Forelimb muscle (tissue), 1 donor: Measurements from ENCODE around the gene NUP98. TPM values are rescaled to one million over a fixed set of nuclear protein-coding genes. Genes with fewer than 3 reads are reported as not detected.

ENCODE experiments used
- DNase-seq: peaks from one replicate; pipeline ENCODE4 v3.0.0-alpha.2; 2013; ENCODE audit warnings: low read depth
- polyA plus RNA-seq: library from polyadenylated mRNA; unstranded; fragments of 120-200 nt; gene quantifications from one replicate; pipeline ENCODE4 v1.2.1, GENCODE V29; 2013; ENCODE audit not compliant: insufficient read length

Gene NUP98
- polyA plus RNA-seq, result 36.8 TPM

DNA sequence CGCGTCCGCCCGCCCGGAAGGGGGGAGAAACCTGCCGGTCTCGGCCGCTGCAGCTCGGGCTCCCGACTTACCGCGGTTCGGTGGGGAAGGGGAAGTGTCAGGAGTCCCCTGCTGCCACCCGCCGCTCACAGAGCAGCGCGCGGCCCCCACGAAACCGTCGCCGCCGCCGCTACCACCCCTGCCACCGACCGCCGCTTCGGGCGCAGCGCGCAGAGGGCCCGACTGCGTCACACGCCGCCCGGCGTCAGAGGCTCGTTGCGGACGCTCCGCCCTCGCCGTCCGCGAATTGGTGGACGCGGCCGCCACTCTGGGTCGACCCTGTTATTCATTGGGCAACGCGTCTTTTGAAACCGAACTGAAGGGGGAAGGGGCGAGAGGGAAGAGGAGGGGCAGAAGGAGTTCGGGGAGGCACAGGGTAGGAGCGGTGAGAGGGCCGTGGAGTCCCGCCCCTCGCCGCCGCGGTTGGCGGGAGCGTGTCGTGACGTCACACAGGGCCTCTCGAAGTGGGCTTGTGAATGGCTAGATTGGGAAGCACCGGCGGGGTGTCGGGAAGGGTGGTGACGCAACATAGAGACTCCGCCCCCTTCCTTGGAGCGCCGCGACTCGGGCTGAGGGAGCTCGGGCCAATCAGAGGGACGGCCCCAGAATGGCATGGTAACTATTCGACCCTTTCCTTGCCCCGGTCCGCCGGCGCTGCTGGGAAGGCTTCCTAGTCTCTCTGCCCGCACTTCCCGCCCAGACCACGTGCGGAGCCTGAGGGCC, at the start of gene NUP98:
NUP98 (minus strand) TSS at position 226 of the 762 bp plus-strand sequence. CDS start 15,437 bp downstream, outside the sequence.
- peak; percentile 98 for DNase-seq

DNA sequence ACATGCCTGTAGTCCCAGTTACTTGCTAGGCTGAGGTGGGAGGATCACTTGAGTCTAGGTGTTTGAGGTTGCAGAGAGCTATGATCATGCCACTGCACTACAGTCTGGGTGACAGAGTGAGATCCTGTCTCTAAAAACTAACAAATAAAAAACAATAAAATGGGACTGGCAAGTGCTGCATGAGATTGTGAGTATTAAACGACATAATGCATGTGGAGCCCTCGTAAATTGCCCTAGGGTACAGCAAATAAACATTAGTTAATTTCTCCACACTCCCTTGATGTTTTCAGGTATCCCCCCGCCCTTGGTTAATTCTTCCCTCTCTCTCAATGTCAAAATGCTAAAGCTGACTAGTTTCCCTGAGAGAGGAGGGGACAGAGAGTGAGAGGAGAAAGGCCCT, 48.3 kb upstream of the NUP98 start:
- DNase-seq, result no peak

DNA sequence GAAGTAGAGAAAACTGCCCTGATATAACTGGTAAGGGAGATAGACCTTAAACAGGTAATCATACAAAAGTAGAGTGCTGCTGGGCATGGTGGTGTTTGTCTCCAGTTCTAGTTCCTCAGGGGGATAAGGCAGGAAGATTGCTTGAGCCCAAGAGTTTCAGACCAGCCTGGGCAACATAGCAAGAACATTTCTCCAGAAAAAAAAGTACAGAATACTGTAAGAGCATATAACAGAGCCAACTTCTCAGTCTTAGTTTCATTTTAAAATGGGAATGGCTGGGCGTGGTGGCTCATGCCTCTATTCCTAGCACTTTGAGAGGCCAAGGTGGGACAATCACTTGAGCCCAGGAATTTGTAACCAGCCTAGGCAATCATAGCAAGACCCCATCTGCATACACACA, 47.9 kb upstream of the NUP98 start:
- no peak for DNase-seq

DNA sequence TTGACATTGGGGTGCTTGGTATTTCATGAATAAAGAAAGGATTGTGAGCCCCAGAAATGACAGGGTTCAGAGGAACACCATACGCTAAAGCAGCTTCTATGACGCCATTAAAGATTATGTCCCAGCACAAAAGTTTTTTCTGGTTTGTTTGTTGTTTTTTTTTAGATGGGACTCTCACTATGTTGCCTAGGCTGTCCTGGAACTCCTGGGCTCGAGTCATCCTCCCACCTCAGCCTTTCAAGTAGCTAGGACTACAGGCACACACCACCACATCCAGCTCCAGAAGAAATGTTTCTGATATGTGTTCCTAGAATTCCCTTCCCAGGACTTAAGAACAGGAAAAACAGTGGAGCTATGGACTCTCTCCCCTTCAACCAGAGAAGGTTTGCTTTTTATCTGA, 46.0 kb upstream of the NUP98 start:
- DNase-seq, result no peak

DNA sequence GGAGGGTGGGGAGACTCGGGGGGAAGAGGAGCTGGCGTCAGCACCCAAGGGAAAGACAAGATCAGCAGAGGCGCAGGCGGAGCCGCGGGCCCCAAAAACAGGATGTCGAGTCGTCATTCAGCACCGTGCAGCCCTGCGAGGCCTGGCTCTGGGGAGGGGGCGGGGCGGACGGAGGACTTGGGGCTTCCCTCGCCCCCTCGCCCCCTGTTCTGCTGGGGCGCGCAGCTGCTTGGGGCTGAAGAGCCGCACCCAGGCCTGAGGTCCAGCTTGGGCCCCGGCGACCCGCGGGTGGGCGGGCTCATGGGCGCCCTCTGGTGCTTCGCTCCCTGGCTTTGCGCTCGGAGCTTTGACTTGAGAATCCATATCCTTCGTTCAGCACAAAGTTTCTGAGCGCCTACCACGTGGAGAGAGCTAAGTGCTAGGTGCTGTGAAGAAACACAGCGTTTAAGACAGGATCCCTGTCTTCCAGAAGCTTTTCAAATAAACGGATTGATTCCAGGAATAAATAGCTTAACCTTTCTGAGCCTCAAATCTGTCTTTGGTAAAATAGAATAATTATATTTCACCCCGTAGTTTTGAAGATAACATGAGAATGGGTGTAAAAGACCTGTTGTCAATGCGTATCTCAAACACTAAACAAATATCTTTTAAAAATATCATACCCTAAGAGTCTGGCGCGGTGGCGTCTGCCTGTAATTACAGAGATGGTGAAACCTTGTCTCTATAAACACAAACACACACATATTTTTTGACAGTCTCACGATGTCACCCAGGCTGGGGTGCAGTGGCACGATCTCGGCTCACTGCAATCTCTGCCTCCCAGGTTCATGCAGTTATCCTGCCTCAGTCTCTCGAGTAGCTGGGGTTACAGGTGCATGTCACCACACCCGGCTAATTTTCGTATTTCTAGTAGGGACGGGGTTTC, 44.3 kb upstream of the NUP98 start:
- peak; percentile 49 for DNase-seq

DNA sequence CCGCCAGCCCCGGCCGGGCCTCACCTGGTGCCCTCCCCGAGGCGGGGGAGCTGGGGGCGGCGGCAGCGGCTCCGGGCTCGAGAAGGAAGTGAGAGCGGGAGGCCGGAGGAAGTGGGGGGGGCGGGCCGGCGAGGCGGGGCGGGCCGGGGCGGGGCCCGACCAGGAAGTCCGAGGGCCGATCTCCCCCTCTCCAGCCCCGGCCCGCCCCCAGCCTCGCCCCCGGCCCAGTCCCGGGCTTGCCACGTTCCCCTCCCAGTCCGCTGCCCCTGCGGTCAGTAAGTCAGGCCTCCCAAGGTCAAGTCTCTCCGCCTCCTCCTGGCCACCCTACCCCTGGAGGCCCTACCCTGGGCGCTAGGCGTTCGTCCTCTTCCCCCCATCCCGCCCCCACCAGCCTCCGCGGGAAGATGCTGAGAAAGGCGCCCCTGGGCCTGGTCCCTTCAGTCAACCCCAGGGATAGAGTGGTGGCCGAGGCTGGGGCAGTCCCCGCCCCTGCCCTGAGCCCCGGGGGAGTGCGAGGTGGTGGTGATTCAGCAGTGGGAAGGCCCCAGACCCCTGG, 43.6 kb upstream of the NUP98 start, which contains the start of gene RHOG:
RHOG (minus strand) TSS at position 90 of the 556 bp plus-strand sequence. CDS start 12,821 bp downstream, outside the sequence.
- no peak for DNase-seq

DNA sequence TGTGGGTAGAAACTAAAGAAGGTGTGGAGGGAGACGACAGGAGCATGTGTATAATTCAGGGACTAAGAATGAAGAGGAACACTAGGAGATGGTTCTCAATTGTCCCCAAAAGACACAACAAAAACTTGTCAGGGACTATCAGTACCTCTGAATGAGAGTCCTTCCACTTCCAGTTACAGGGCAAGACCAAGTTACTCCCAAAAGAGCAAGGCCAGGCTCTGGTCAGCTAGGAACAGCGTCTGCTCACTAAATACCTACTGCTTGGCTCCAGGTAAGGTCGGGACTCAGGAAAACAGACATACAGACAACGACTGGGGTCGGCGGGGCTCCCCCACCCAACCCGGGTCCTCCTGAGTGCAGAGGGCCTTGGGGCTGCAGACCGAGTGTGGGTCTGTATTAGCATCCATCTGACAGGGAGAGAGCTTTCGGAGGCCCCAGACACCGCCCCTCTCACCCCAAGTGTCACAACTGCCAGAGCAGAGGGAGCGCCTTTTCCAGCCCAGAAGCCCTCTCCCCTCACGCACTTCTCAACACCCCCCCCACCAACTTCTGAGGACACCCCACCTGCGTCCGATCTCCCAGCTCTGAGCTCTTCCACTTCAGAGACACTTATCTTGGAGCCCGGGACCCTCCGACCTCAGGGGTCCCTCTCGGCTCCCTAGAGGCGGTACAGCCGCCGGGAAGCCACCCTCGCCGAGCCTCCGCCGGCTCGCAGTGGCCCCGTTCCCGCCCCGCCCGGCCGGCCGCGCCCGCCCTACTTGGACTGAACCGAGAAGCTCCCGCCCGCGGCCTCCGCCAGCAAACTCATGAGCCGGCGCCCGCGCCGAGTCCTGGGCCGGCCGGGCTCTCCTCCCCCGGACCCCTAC, 42.9 kb upstream of the NUP98 start:
- no peak for DNase-seq

DNA sequence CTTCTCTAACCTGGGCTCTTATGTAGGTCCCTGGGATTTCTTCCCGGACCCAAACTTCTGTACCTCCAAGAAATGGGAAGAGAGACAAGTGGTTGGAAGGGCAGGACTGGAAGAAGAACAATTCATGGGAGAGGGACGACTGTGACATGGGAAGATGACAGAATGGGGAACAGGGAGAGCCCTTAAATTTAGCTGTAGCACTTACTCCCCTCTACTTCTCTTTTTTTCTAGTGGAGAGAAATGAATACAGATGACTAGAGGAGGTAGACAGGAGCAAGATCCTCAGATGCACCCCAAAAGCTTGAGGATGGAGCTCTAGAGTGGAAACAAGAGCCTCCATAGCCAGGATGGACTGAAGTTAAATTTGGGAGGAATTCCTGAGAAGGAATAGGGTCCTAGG, 41.1 kb upstream of the NUP98 start:
- no peak for DNase-seq

DNA sequence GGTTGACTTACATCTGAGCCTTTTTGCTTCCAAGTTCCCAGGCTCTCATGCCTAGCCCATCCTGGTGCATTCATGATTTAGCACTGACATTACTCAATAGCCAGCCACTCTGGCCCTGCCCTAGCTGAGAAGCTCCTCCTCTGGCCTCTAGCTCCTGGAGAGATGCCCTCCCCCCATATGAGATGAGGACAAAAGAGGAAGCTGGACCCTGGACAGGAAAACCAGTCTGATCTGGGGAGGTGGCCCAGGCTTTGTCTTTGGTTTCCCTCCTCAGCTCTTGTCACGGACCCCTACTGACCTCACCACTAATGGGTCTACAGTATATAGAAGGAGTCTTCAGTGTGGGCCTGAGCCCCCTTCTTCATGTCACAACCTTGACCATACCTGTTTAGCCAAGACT, 40.4 kb upstream of the NUP98 start:
- DNase-seq, result no peak

DNA sequence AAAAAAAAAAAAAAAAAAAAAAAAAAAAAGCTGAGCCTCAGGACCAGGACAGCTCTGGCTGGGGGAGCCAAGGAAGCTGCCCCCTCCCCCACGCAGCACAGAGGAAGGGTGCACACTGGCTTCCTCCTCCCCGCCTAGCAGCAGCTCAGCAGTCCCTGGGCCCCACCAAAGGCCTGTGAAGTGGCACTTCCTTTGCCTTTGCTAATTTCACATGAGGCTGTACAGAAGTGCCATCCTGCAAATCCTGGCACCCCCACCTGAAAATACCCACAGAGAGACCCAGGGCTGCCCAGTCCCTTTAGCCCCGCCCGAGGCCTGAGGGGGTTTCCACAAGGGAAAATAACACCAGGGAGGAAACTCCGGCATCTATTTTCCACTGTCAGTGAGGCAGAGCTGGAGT, 39.5 kb upstream of the NUP98 start:
- no peak for DNase-seq

DNA sequence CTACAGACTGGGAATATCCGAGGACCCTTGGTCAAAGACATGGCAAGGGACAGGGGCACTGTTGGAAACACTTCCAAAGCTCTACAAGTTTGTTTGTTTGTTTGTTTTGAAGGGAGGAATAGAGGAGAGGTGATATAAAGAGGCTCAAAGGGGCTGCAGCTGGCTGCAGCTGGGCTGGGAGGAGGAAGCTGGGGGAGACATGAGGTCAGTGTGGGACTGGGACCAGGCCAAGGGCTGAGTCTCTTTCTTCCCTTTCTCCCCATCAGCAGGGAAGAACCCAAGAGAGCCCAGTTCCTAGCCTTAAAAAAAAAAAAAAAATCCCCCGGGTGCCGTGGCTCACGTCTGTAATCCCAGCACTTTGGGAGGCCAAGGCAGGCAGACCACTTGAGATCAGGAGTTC, 38.4 kb upstream of the NUP98 start:
- DNase-seq, result no peak

DNA sequence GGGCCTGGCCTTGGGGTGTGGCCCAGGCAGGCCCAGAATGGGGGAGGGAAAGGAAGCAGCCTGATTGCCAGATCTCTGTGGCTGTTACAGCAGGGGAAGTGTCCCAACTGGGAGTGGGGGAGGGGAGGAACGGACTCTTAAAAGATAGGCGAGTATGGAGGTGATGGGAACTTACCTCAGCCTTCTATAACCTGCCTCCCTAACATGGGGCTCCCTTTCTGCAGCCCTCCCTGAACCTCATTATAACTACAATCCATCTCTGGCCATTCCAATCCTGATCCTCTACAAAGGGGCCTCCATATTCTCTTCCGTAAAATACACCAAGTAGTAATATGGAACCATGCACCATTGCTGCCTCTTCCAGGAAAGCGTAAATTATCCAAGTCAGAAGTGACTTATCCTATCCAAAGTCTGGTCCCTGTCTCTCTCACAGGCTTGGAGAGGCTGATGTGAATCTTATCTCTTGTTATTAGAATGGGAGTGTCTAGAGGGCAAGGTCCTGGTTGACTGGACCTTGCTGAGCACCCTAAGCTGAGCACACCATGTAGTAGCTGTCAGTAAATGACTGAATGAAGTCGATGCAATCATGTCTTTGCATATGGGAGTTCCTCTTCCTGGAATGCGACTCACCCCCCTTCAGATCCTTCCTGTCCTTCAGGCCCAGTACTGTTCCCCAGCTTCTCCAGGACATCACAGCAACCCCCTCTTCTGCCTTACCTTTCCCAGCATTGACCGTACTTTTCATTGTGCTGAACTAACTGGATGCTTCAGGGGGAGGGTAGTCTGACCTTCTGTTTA, 37.5 kb upstream of the NUP98 start:
- no peak for DNase-seq

DNA sequence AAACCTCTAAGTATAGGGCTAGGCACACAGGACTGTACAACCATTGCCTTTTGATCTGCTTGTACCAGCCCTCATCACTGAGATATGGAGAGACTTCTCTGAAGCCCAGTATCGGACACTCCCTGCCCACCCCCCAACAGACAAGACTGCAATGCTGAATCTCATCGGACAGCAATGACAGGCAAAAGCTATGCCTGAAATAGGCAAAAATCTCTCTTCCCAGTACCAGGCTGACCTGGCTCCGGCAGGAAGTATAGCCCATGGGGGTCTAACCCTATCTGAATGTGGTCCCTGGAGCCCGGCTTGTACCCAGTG, 37.0 kb upstream of the NUP98 start:
- DNase-seq, result no peak

DNA sequence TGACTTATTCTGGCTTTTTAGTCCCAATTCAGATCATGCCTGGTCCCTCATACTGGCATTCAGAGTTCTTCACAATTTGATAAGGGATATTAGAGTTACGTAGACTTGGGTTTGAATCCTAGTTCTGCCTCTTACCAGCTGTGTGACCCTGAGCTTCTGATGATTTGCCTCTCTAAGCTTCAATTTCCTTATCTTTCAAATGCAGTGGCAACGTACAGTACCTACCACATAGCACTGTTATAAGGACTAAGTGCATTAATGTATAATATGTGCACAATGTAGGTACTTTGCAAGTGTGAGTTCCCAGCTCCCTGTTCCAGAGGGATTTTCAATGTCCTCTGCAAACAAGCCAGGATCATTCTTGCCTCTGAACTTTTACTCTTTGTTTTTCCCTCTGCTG, 36.1 kb upstream of the NUP98 start:
- DNase-seq, result no peak

DNA sequence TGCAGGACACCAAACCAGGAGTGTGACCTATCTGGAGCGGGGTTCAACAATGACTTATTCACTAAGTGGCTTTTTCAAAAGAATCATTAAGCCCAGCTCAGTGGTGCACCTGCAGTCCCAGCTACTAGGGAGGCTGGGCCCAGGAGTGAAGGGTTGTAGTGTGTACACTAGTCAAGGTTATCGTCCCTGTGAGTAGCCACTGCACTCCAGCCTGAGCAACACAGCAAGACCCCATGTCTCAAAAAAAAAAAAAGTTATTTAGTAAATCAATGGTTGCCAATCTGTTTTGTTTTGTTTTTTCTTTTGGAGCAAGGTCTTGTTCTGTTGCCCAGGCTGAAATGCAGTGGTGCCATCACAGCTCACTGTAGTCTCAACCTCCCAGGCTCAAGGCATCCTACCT, 35.5 kb upstream of the NUP98 start:
- DNase-seq, result no peak

DNA sequence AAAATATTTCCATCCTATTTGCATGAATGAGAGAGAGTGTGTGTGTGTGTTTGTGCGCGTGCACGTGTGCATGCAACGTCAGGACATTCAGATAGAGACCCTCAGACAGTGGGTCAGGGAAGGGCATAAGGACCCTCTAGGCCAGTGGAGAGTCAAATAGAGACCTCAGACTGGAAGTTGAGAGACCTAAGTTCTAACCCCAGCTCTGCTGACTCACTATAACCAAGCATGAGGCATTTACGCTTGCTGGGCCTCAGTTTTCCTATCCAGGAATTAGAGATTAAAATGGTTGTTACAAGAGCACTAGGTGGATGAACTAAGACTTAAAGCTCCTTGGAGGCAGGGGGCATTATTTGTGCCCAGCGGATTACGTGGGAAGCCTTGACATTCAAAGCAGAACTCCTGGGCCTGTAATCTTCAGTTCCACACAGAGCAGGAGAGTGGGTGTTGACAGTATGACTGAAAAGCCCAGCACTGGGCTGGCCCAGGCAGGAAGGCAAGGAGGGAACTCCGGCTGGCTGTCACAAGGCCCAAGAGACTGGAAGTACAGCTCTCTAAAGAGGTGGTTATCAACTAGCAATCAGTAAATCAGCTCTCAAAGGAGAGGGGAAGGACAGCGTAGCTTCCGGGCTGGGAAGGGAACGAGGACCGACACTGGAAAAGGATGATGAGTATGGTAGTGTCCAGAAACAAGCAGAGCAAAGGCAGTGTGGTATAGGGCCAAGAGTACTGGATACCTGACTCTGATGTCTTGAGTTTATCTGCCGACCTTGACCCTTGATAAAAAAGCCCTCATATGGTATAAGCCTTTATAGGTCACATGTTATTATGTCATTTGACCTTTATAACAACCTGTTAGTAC, 34.3 kb upstream of the NUP98 start:
- no peak for DNase-seq

DNA sequence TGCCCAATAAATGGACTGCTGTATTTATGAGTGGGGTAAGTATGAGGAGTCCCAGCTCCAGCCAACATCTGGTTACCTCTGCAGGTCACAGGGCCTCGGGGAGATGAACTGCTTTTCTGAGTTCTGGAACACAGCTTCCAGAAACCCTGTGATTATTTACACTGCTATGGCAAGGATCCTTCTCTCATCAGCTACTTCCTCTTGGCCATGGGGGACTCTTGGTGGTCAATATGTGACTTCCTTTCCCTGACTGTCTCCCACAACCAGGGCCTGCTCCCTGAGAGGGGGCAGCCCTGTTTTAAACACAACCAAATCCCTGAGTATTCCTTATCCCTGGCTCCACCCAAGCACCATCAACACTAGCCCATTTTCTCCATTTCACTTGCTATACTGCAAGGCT, 33.4 kb upstream of the NUP98 start:
- DNase-seq, result no peak

DNA sequence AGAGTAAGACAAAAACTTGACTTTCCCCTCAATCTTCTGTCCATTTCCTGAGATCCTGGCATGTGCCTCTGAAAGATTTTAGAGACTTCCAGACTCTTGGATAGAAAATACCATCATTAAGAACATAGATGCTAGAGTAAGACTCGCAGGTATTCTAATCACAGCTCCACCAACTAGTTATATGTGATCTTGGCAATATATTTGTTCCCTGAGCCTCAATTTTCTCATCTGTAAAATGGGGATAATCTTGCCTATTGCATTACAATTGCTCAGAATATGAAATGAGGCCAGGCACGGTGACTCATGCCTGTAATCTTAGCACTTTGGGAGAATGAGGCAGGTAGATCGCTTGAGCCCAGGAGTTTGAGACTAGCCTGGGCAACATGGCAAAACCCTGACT, 32.7 kb upstream of the NUP98 start:
- no peak for DNase-seq

DNA sequence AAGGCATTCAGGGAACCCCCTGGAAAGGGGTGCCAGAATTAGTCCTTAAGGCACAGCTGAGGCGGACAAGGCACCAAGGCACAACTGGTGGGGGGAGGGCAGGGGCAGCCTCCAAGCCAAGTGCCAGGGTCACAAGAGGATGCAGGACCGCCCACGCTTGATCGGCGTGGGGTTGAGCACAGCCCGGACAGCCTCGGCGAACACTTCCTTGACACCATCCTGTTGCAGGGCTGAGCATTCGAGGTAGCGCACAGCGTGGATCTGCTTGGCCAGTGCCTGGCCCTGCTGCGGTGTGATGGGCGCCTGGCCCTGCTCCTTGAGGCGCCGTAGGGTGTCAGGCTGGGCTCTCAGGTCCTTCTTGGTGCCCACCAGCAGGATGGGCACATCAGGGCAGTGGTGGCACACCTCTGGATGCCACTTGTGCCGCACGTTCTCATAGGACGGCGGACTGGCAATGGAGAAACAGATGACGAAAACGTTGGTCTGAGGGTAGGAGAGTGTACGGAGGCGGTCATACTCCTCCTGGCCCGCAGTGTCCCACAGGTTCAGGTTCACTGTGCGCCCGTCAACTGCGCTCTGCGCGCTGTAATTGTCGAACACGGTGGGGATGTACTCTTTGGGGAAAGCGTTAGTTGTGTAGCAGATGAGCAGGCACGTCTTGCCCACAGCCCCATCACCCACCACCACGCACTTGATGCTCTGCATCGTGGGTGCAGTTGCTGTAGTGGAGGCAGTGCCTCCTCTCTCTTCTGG, 30.3 kb upstream of the NUP98 start:
- no peak for DNase-seq
